ENCODE measurements around the gene FGFBP1.

DNA sequence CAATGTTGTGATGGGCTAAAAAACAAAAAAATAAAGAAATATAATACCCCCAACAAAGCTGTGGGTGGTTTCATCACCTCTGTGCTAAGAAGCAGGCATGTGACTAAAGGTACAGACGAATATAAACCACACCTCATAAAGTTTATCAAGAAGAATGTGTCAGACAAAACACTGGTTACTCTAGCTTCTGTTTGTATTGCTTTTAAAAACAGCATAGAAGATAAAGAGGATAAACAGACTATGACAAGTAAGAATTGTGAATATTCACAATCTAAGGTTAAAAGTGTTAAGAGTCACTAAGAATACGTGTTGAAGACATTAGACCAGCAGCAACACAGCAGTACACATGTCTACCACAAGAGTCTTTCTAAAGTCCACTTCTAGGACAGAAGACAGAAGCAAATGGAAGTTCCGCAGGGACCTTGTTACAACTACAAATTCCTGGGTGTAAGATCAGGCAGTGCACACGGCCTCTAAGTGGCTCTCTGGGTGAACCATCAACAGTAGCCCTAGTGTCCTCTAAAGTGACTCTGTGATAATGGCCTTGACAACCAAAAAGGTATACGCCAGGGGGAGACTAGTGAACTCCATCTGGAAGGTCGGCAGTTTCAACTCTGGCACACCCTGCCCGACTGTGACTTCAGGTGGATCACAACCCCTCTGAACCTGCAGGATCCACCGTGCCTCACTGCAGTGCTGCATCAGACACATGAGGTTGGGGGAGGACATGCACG lies 32.7 kb upstream of the FGFBP1 start:
- no peak for TF ChIP-seq POLR2A (IDR thresholded peaks at IDR 0.05)
- TF ChIP-seq EP300 (IDR thresholded peaks at IDR 0.05): no peak

Measured in tibial nerve (tissue), 3 donors.